Ovary (tissue), 9 donors: ENCODE measurements around the gene G3BP1. TPM values are rescaled to one million over a fixed set of nuclear protein-coding genes. Genes with fewer than 3 reads are reported as not detected.

Source experiments
- DNase-seq, 5 donors: peaks; one replicate each; pipeline ENCODE4 v3.0.0-alpha.2; 2019 to 2020
- H3K27ac ChIP-seq, 2 donors: fragments of 200-600 bp; one replicate each; pipeline versions ENCODE4 v1.5.1 to v1.8.0; 2019 to 2022
- H3K27me3 ChIP-seq: fragments of 200-600 bp; one replicate; pipeline ENCODE4 v1.8.0; 2022
- H3K36me3 ChIP-seq: fragments of 200-600 bp; sonication (generic); one replicate; pipeline ENCODE4 v1.5.1; 2019
- H3K4me1 ChIP-seq: one replicate; pipeline ENCODE4 v1.8.1; 2013; ENCODE audit warnings: mild to moderate bottlenecking, moderate library complexity; ENCODE audit not compliant: insufficient read depth
- H3K4me3 ChIP-seq: fragments of 200-600 bp; sonication (generic); one replicate; pipeline ENCODE4 v1.5.1; 2017
- H3K9me3 ChIP-seq, 2 donors: fragments of 200-600 bp in 1 of 2; sonication (generic) in 1 of 2; one replicate each; pipeline versions ENCODE4 v1.5.1 to v1.8.1; 2013 to 2019; ENCODE audit warnings: mild to moderate bottlenecking in 1 of 2, moderate library complexity in 1 of 2
- CTCF ChIP-seq, 3 donors: fragments of 450-650 bp in 2 of 3; fragments of 200-600 bp in 1 of 3; IDR thresholded peaks; one replicate each; pipeline versions ENCODE4 v1.5.1 to v1.8.0; 2016 to 2022; ENCODE audit warnings: antibody characterized with exemption in 3 of 3, mild to moderate bottlenecking in 1 of 3
- EP300 ChIP-seq: sonication (generic); formaldehyde crosslinking; IDR thresholded peaks from one replicate; pipeline ENCODE4 v1.6.1; 2017; ENCODE audit warnings: antibody characterized with exemption
- POLR2A ChIP-seq: fragments of 450-650 bp; IDR thresholded peaks from one replicate; pipeline ENCODE4 v1.6.1; 2017; ENCODE audit warnings: antibody characterized with exemption, mild to moderate bottlenecking, moderate library complexity
- WGBS, 3 donors: extraction: QIAGEN DNeasy Blood & Tissue Kit in 1 of 3; methylation state at CpG; one replicate each; pipeline versions ENCODE4 v1.1.5 to v1.1.7; 2013 to 2017; 5-methylcytosine and 5-hydroxymethylcytosine counted together
- intact Hi-C, 4 donors: fragments of 100-400 bp; cut with DNase I; formaldehyde crosslinking; loops; one replicate each; pipeline versions ENCODE4 v1.11.0 to v1.15.1; 2022 to 2023
- polyA plus RNA-seq, 2 donors: library from polyadenylated mRNA; stranded (reverse); fragments of 200-250 nt in 1 of 2; fragments of 350-450 nt in 1 of 2; fragmentation: Illumina TruSeq in 1 of 2; extraction: RNeasy Lipid Tissue Mini Kit (QIAGEN cat#74804) in 1 of 2; gene quantifications; one replicate each; pipeline ENCODE4 v1.2.3, GENCODE V29; 2013 to 2014
- total RNA-seq, 7 donors: library from RNA; depleted of rRNA in 2 of 7; stranded (reverse); fragments of >200 nt in 2 of 7; fragmentation: NEBNext Ultra II Directional in 3 of 7; extraction: Animal tissue kit (Norgen Biotek cat#: 25700) in 3 of 7; gene quantifications; one replicate each; pipeline versions ENCODE4 v1.1.0 to v1.2.4, GENCODE V29; 2016 to 2023
- donor health status: DM: no; HTN: no; CAD: no; lungs with moderate emphysema.
- donor health status: DM: no; HTN: no; CAD: no.
- donor health status: Bipolar disorder and iron deficiency.
- donor health status: DM: yes; HTN: yes; CAD: no.
- donor health status: DM: no; HTN: no; CAD: no.
- donor health status: DM: yes; HTN: yes; CAD: no.

G3BP1 gene
- total and polyA plus RNA-seq, 9 donors = 31.0 to 224 (median 153) TPM

- TF ChIP-seq CTCF (IDR thresholded peaks at IDR 0.05) (no peak), EP300 (no peak), POLR2A (no peak)
- H3K27me3 ChIP-seq = no peaks in the 10 kb centered on the region
- DNase-seq = peak in 2 of 5 donors; percentile 24 to 48
- H3K4me1 ChIP-seq = peaks cover 14% of the 10 kb centered on the region
- H3K36me3 ChIP-seq = no peaks in the 10 kb centered on the region
- 10 to 26% (median 21%) methylated on average over 9 of the region's 9 CpGs for WGBS, 3 donors
- no peaks in the 10 kb centered on the region for H3K9me3 ChIP-seq
- no peak overlapping the region for H3K4me3 ChIP-seq
- H3K27ac ChIP-seq = peak overlapping the region in 1 of 2 donors; percentile 5
- intact Hi-C loops = no loop called here
These were observed 33.5 kb upstream of the G3BP1 start for GRCh38 chr5:151738125-151738848.

- no peak for TF ChIP-seq CTCF (IDR thresholded peaks at IDR 0.05)
- no peak for TF ChIP-seq POLR2A
- TF ChIP-seq EP300 = no peak
- intact Hi-C loops = no loop called here
- H3K4me1 ChIP-seq = peaks cover 14% of the 10 kb centered on the region
- H3K27me3 ChIP-seq = no peaks in the 10 kb centered on the region
- peak in 4 of 5 donors; percentile 28 to 47 (median 40) for DNase-seq
- no peaks in the 10 kb centered on the region for H3K36me3 ChIP-seq
- no peak overlapping the region for H3K4me3 ChIP-seq
- H3K9me3 ChIP-seq = no peaks in the 10 kb centered on the region
- H3K27ac ChIP-seq = peak overlapping the region in 1 of 2 donors; percentile 50
- WGBS, 3 donors = 12 to 20% (median 13%) methylated on average over 2 of the region's 2 CpGs
These were observed 32.4 kb upstream of the G3BP1 start for GRCh38 chr5:151739395-151739794.

GRCh38 chr5:151739939-151740335, 31.8 kb upstream of the G3BP1 start:
- Histone ChIP-seq H3K4me3 (no peak overlapping the region), H3K9me3 (no peaks in the 10 kb centered on the region), H3K36me3 (no peaks in the 10 kb centered on the region), H3K4me1 (peaks cover 14% of the 10 kb centered on the region), H3K27ac (peak overlapping the region; percentile 38 to 50), H3K27me3 (no peaks in the 10 kb centered on the region)
- intact Hi-C loops = loop anchor here (2.0 to 10.0 kb wide), 5 partner anchors 77 to 295 kb away; partner anchors contain the start of gene SLC36A1 (in 3 of the 4)
- no peak for DNase-seq
- 2 to 8% (median 3%) methylated on average over 4 of the region's 4 CpGs for WGBS, 3 donors
- TF ChIP-seq CTCF (IDR thresholded peaks at IDR 0.05) (no peak), EP300 (no peak), POLR2A (no peak)

- Histone ChIP-seq H3K27ac (peak overlapping the region; percentile 38 to 50), H3K4me1 (peaks cover 14% of the 10 kb centered on the region), H3K9me3 (no peaks in the 10 kb centered on the region), H3K36me3 (no peaks in the 10 kb centered on the region), H3K4me3 (no peak overlapping the region), H3K27me3 (no peaks in the 10 kb centered on the region)
- peak; percentile 82 to 88 (median 87) for DNase-seq
- WGBS, 3 donors = 0 to 4% (median 0%) methylated on average over 11 of the region's 11 CpGs
- intact Hi-C loops = loop anchor here (2.0 to 10.0 kb wide), 5 partner anchors 78 to 296 kb away; partner anchors contain the start of gene SLC36A1 (in 3 of the 4)
- TF ChIP-seq EP300 = no peak
- TF ChIP-seq CTCF (IDR thresholded peaks at IDR 0.05) = peak; percentile 72 to 93 (median 93)
These were observed 31.3 kb upstream of the G3BP1 start for GRCh38 chr5:151740336-151740942.
